Immature natural killer cell (primary cell): Measurements from ENCODE around the gene ZBTB9. TPM values are rescaled to one million over a fixed set of nuclear protein-coding genes. Genes with fewer than 3 reads are reported as not detected.
"Not testable (repeated sequence)": the region's sequence is repeated elsewhere in the genome, so short reads cannot be mapped to it uniquely, and the experiment has no call there.

Experiments used
- DNase-seq, 3 donors: peaks; one replicate each; pipeline ENCODE4 v3.0.0; 2022; ENCODE audit warnings: mixed read lengths in 1 of 3
- H3K27ac Mint-ChIP-seq, 6 donors: one replicate each; pipeline ENCODE4 v1.8.0; 2020; ENCODE audit warnings: mixed read lengths in 6 of 6, mild to moderate bottlenecking in 5 of 6, inconsistent platforms in 4 of 6, moderate library complexity in 3 of 6
- H3K27me3 Mint-ChIP-seq, 3 donors: one replicate each; pipeline ENCODE4 v1.8.0; 2020 to 2021; ENCODE audit warnings: low read depth in 3 of 3, mild to moderate bottlenecking in 3 of 3, mixed read lengths in 3 of 3, moderate library complexity in 3 of 3, inconsistent platforms in 1 of 3
- H3K36me3 Mint-ChIP-seq, 3 donors: one replicate each; pipeline ENCODE4 v1.8.0; 2020; ENCODE audit warnings: mixed read lengths in 3 of 3, inconsistent platforms in 2 of 3, mild to moderate bottlenecking in 2 of 3
- H3K4me1 Mint-ChIP-seq, 2 donors: one replicate each; pipeline ENCODE4 v1.8.0; 2020; ENCODE audit warnings: inconsistent platforms in 2 of 2, mild to moderate bottlenecking in 2 of 2, mixed read lengths in 2 of 2, moderate library complexity in 1 of 2
- H3K4me3 Mint-ChIP-seq, 5 donors: one replicate each; pipeline ENCODE4 v1.8.0; 2020; ENCODE audit warnings: mild to moderate bottlenecking in 5 of 5, mixed read lengths in 5 of 5, inconsistent platforms in 3 of 5, moderate library complexity in 3 of 5
- H3K9me3 Mint-ChIP-seq, 6 donors: one replicate each; pipeline ENCODE4 v1.8.0; 2020; ENCODE audit warnings: mild to moderate bottlenecking in 6 of 6, mixed read lengths in 6 of 6, inconsistent platforms in 4 of 6, moderate library complexity in 3 of 6
- polyA plus RNA-seq, 3 donors: library from polyadenylated mRNA; unstranded; fragments of 300-500 nt; fragmentation: Illumina TruSeq; gene quantifications; one replicate each; pipeline ENCODE4 v1.2.3, GENCODE V29; 2021

The ZBTB9 gene
- polyA plus RNA-seq, 3 donors from 2014 or later: 1.2 to 7.0 (median 3.0) TPM

GRCh38 chr6:33481192-33481591 lies 26.8 kb downstream of the ZBTB9 start:
- no peaks in the 10 kb centered on the region for H3K36me3 Mint-ChIP-seq
- DNase-seq: no peak
- H3K27ac Mint-ChIP-seq: peak overlapping the region in 1 of 6 donors; percentile 74

GRCh38 chr6:33482620-33483019 lies 28.2 kb downstream of the ZBTB9 start:
- not testable (repeated sequence) for H3K27me3 Mint-ChIP-seq, DNase-seq, H3K9me3 Mint-ChIP-seq, H3K4me3 Mint-ChIP-seq, H3K27ac Mint-ChIP-seq, H3K36me3 Mint-ChIP-seq, H3K4me1 Mint-ChIP-seq

More at GRCh38 chr6:33481192-33481591, 26.8 kb downstream of the ZBTB9 start:
- H3K4me1 Mint-ChIP-seq: no peaks in the 10 kb centered on the region
- no peak overlapping the region for H3K4me3 Mint-ChIP-seq
- no peaks in the 10 kb centered on the region for H3K9me3 Mint-ChIP-seq
- peaks cover 3 to 8% (median 5%) of the 10 kb centered on the region in 3 donors for H3K27me3 Mint-ChIP-seq

- peaks cover 0 to 3% (median 0%) of the 10 kb centered on the region in 6 donors for H3K9me3 Mint-ChIP-seq
- H3K27ac Mint-ChIP-seq: no peak overlapping the region
- H3K4me3 Mint-ChIP-seq: no peak overlapping the region
- H3K27me3 Mint-ChIP-seq: peaks cover 2 to 5% (median 3%) of the 10 kb centered on the region in 3 donors
- no peaks in the 10 kb centered on the region for H3K4me1 Mint-ChIP-seq
- DNase-seq: no peak
- no peaks in the 10 kb centered on the region for H3K36me3 Mint-ChIP-seq
Observed at GRCh38 chr6:33483678-33484077, 29.3 kb downstream of the ZBTB9 start.

- not testable (repeated sequence) for H3K9me3 Mint-ChIP-seq, H3K27ac Mint-ChIP-seq, H3K36me3 Mint-ChIP-seq, H3K4me1 Mint-ChIP-seq, H3K27me3 Mint-ChIP-seq, H3K4me3 Mint-ChIP-seq, DNase-seq
Observed at GRCh38 chr6:33484673-33485262, 30.4 kb downstream of the ZBTB9 start.

- not testable (repeated sequence) for H3K4me1 Mint-ChIP-seq
Observed at GRCh38 chr6:33485680-33486079, 31.3 kb downstream of the ZBTB9 start.

GRCh38 chr6:33488339-33488738 lies 34.0 kb downstream of the ZBTB9 start:
- H3K36me3 Mint-ChIP-seq: peaks cover 0 to 3% (median 0%) of the 10 kb centered on the region in 3 donors
- H3K4me3 Mint-ChIP-seq: no peak overlapping the region
- H3K4me1 Mint-ChIP-seq: no peaks in the 10 kb centered on the region
- H3K27ac Mint-ChIP-seq: no peak overlapping the region
- H3K9me3 Mint-ChIP-seq: peaks cover 0 to 3% (median 0%) of the 10 kb centered on the region in 6 donors
- no peaks in the 10 kb centered on the region for H3K27me3 Mint-ChIP-seq
- no peak for DNase-seq

More at GRCh38 chr6:33485680-33486079, 31.3 kb downstream of the ZBTB9 start:
- H3K9me3 Mint-ChIP-seq, H3K36me3 Mint-ChIP-seq, H3K27ac Mint-ChIP-seq, H3K27me3 Mint-ChIP-seq, H3K4me3 Mint-ChIP-seq, DNase-seq: not testable (repeated sequence)

- H3K4me1 Mint-ChIP-seq: no peaks in the 10 kb centered on the region
- peaks cover 0 to 3% (median 0%) of the 10 kb centered on the region in 6 donors for H3K9me3 Mint-ChIP-seq
- H3K4me3 Mint-ChIP-seq: no peak overlapping the region
- no peak for DNase-seq
- H3K36me3 Mint-ChIP-seq: peaks cover 0 to 3% (median 0%) of the 10 kb centered on the region in 3 donors
- no peak overlapping the region for H3K27ac Mint-ChIP-seq
- H3K27me3 Mint-ChIP-seq: peaks cover 0 to 4% (median 0%) of the 10 kb centered on the region in 3 donors
Observed at GRCh38 chr6:33490198-33490597, 35.8 kb downstream of the ZBTB9 start.

- peaks cover 0 to 3% (median 0%) of the 10 kb centered on the region in 6 donors for H3K9me3 Mint-ChIP-seq
- peaks cover 0 to 4% (median 0%) of the 10 kb centered on the region in 3 donors for H3K27me3 Mint-ChIP-seq
- no peak overlapping the region for H3K27ac Mint-ChIP-seq
- no peaks in the 10 kb centered on the region for H3K4me1 Mint-ChIP-seq
- no peak for DNase-seq
- no peak overlapping the region for H3K4me3 Mint-ChIP-seq
- peaks cover 0 to 3% (median 0%) of the 10 kb centered on the region in 3 donors for H3K36me3 Mint-ChIP-seq
Observed at GRCh38 chr6:33490621-33491020, 36.2 kb downstream of the ZBTB9 start.

- Mint-ChIP-seq H3K4me3 (no peak overlapping the region), H3K9me3 (no peaks in the 10 kb centered on the region), H3K36me3 (peaks cover 0 to 3% (median 0%) of the 10 kb centered on the region in 3 donors), H3K27me3 (peaks cover 0 to 4% (median 2%) of the 10 kb centered on the region in 3 donors), H3K27ac (peak overlapping the region in 1 of 6 donors; percentile 40), H3K4me1 (no peaks in the 10 kb centered on the region)
- peak in 1 of 3 donors; percentile 4 for DNase-seq
Observed at GRCh38 chr6:33492093-33492492, 37.7 kb downstream of the ZBTB9 start.

- DNase-seq: no peak
- H3K4me3 Mint-ChIP-seq: no peak overlapping the region
- H3K9me3 Mint-ChIP-seq: no peaks in the 10 kb centered on the region
- H3K4me1 Mint-ChIP-seq: no peaks in the 10 kb centered on the region
- peaks cover 0 to 5% (median 4%) of the 10 kb centered on the region in 3 donors for H3K27me3 Mint-ChIP-seq
- no peak overlapping the region for H3K27ac Mint-ChIP-seq
- H3K36me3 Mint-ChIP-seq: no peaks in the 10 kb centered on the region
Observed at GRCh38 chr6:33497157-33497556, 42.8 kb downstream of the ZBTB9 start.

- Mint-ChIP-seq H3K9me3 (no peaks in the 10 kb centered on the region), H3K4me3 (no peak overlapping the region), H3K27me3 (peaks cover 0 to 2% (median 0%) of the 10 kb centered on the region in 3 donors), H3K4me1 (no peaks in the 10 kb centered on the region), H3K36me3 (no peaks in the 10 kb centered on the region), H3K27ac (no peak overlapping the region)
- DNase-seq: no peak
Observed at GRCh38 chr6:33502486-33502885, 48.1 kb downstream of the ZBTB9 start.

GRCh38 chr6:33504486-33504885 lies 50.1 kb downstream of the ZBTB9 start:
- H3K27me3 Mint-ChIP-seq: peaks cover 0 to 2% (median 0%) of the 10 kb centered on the region in 3 donors
- peaks cover 0 to 3% (median 0%) of the 10 kb centered on the region in 6 donors for H3K9me3 Mint-ChIP-seq
- no peak for DNase-seq
- H3K36me3 Mint-ChIP-seq: no peaks in the 10 kb centered on the region
- H3K27ac Mint-ChIP-seq: no peak overlapping the region
- no peaks in the 10 kb centered on the region for H3K4me1 Mint-ChIP-seq
- no peak overlapping the region for H3K4me3 Mint-ChIP-seq

- Mint-ChIP-seq H3K4me1 (no peaks in the 10 kb centered on the region), H3K36me3 (no peaks in the 10 kb centered on the region), H3K9me3 (peaks cover 0 to 5% (median 0%) of the 10 kb centered on the region in 6 donors), H3K27me3 (no peaks in the 10 kb centered on the region), H3K27ac (no peak overlapping the region), H3K4me3 (no peak overlapping the region)
- no peak for DNase-seq
Observed at GRCh38 chr6:33505548-33506370, 51.4 kb downstream of the ZBTB9 start.
